LHCN-M2 (cell line): ENCODE data around the gene RASA1. TPM values are rescaled to one million over a fixed set of nuclear protein-coding genes. Genes with fewer than 3 reads are reported as not detected.
A peak's percentile ranks its signal among the peaks of the same experiment; 100 is the strongest.
"Not testable (repeated sequence)": the region's sequence is repeated elsewhere in the genome, so short reads cannot be mapped to it uniquely, and the experiment has no call there.

Source experiments
- DNase-seq: peaks from one replicate; pipeline ENCODE4 v3.0.0-alpha.2; 2012; ENCODE audit warnings: low read depth
- polyA plus RNA-seq: library from polyadenylated mRNA; unstranded; fragments of >200 nt; gene quantifications from one replicate; pipeline ENCODE4 v1.2.1, GENCODE V29; 2012; ENCODE audit warnings: missing spikeins
- total RNA-seq: library from RNA; depleted of rRNA; stranded (reverse); fragments of >200 nt; gene quantifications from 2 replicates; pipeline ENCODE4 v1.2.3, GENCODE V29; 2014; rRNA removed

The RASA1 gene
- 75.9 and 93.4 TPM in 2 replicates for total RNA-seq
- polyA plus RNA-seq = 34.4 TPM

- DNase-seq = peak; percentile 93
These were observed at the start of gene RASA1 for GRCh38 chr5:87267574-87268125. Gene RASA1 (plus strand): TSS chr5:87267883. CDS start chr5:87268452, 569 bp downstream.

- DNase-seq = no peak
These were observed 37.9 kb upstream of the RASA1 start for GRCh38 chr5:87229780-87230179.

- DNase-seq = peak; percentile 29
These were observed 36.5 kb upstream of the RASA1 start for GRCh38 chr5:87231037-87231808.

- DNase-seq = no peak
These were observed 34.5 kb upstream of the RASA1 start for GRCh38 chr5:87233143-87233542.

- no peak for DNase-seq
These were observed 26.1 kb upstream of the RASA1 start for GRCh38 chr5:87241555-87241954.

GRCh38 chr5:87242242-87242641 is 25.4 kb upstream of the RASA1 start:
- peak; percentile 16 for DNase-seq

- peak; percentile 89 for DNase-seq
These were observed 24.4 kb upstream of the RASA1 start for GRCh38 chr5:87243161-87243844.

- no peak for DNase-seq
These were observed 22.2 kb upstream of the RASA1 start for GRCh38 chr5:87245451-87245850.

- DNase-seq = no peak
These were observed 21.6 kb upstream of the RASA1 start for GRCh38 chr5:87246061-87246460.

GRCh38 chr5:87252283-87252605 is 15.4 kb upstream of the RASA1 start:
- DNase-seq = no peak

- DNase-seq = no peak
These were observed 13.6 kb upstream of the RASA1 start for GRCh38 chr5:87254035-87254434.

GRCh38 chr5:87258507-87258906 is 9.2 kb upstream of the RASA1 start:
- no peak for DNase-seq

- no peak for DNase-seq
These were observed 7.0 kb upstream of the RASA1 start for GRCh38 chr5:87260604-87261192.

- no peak for DNase-seq
These were observed 4.2 kb upstream of the RASA1 start for GRCh38 chr5:87263498-87263897.

GRCh38 chr5:87266914-87267573 is 639 bp upstream of the RASA1 start:
- DNase-seq = no peak

- DNase-seq = peak; percentile 69
These were observed 665 bp downstream of the RASA1 start for GRCh38 chr5:87268126-87268969.

- DNase-seq = no peak
These were observed 1.3 kb downstream of the RASA1 start for GRCh38 chr5:87268970-87269377.

GRCh38 chr5:87270888-87271287 is 3.2 kb downstream of the RASA1 start:
- DNase-seq = not testable (repeated sequence)

- DNase-seq = no peak
These were observed 9.0 kb downstream of the RASA1 start for GRCh38 chr5:87276655-87277054.

GRCh38 chr5:87277279-87277835 is 9.7 kb downstream of the RASA1 start:
- peak; percentile 42 for DNase-seq
